Liver (tissue), 3 donors: ENCODE data around the gene LRRC63.

Experiments
- GABPA ChIP-seq, 2 donors: IDR thresholded peaks in 1 of 2; conservative IDR thresholded peaks in 1 of 2; 2 replicates each; pipeline ENCODE4 v1.6.1; 2016; ENCODE audit warnings: antibody characterized with exemption in 2 of 2, mild to moderate bottlenecking in 1 of 2, moderate library complexity in 1 of 2
- HNF4A ChIP-seq, 2 donors: conservative IDR thresholded peaks; 2 replicates each; pipeline ENCODE4 v1.6.1; 2016; ENCODE audit warnings: antibody characterized with exemption in 2 of 2, mild to moderate bottlenecking in 2 of 2
- HNF4G ChIP-seq: IDR thresholded peaks from 2 replicates; pipeline ENCODE4 v1.6.1; 2016; ENCODE audit warnings: antibody characterized with exemption
- JUND ChIP-seq, 2 donors: IDR thresholded peaks; 2 replicates each; pipeline ENCODE4 v1.6.1; 2016; ENCODE audit warnings: antibody characterized with exemption in 2 of 2
- NR2F2 ChIP-seq: IDR thresholded peaks from 2 replicates; pipeline ENCODE4 v1.6.1; 2016; ENCODE audit warnings: antibody characterized with exemption
- RAD21 ChIP-seq, 2 donors: IDR thresholded peaks; 2 replicates each; pipeline ENCODE4 v1.6.1; 2016; ENCODE audit warnings: antibody characterized with exemption in 2 of 2, mild to moderate bottlenecking in 2 of 2
- SP1 ChIP-seq: IDR thresholded peaks from 2 replicates; pipeline ENCODE4 v1.6.1; 2018; ENCODE audit warnings: antibody characterized with exemption, mild to moderate bottlenecking
- TAF1 ChIP-seq: conservative IDR thresholded peaks from 2 replicates; pipeline ENCODE4 v1.6.1; 2016; ENCODE audit warnings: antibody characterized with exemption, mild to moderate bottlenecking
- YY1 ChIP-seq: IDR thresholded peaks from 2 replicates; pipeline ENCODE4 v1.6.1; 2016; ENCODE audit warnings: antibody characterized with exemption, mild to moderate bottlenecking
- TF ChIP-seq, protein P1 (sequence below): fragments of 150-350 bp; IDR thresholded peaks from 2 replicates; pipeline ENCODE4 v1.5.1; 2017; ENCODE audit warnings: improper control_type of control experiment, low read depth, low read length; ENCODE audit not compliant: missing input control
- TF ChIP-seq, protein P2 (sequence below): IDR thresholded peaks from 2 replicates; pipeline ENCODE4 v1.6.1; 2016; ENCODE audit warnings: antibody characterized with exemption
- TF ChIP-seq, protein P3 (sequence below): IDR thresholded peaks from 2 replicates; pipeline ENCODE4 v1.6.1; 2016; ENCODE audit warnings: antibody characterized with exemption, mild to moderate bottlenecking
- TF ChIP-seq, protein P4 (sequence below): IDR thresholded peaks from 2 replicates; pipeline ENCODE4 v1.6.1; 2016; ENCODE audit warnings: antibody characterized with exemption
- TF ChIP-seq, protein P5 (sequence below): IDR thresholded peaks from 2 replicates; pipeline ENCODE4 v1.6.1; 2016; ENCODE audit warnings: antibody characterized with exemption
- donor health status: healthy.
- donor health status: healthy.

DNA sequence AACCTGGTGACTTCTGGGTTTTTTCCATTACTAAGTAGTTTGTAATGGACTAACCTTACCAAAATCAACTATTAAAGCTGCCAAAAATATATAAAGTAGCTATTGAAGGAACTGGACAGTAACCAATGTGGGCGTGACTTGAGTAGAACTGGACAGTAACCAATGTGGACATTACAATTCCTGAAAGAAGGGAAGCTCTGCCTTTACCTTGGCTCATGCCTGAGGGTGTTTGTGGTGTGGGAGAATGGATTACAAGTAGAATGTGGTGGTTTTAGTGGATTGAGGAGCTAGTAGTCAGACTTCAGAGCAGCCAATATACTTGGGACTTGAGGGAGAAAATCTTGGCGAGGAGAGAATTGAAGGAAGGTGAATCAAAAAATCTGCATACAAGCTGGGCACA, 17.5 kb downstream of the LRRC63 start:
- TF ChIP-seq, protein P1, sequence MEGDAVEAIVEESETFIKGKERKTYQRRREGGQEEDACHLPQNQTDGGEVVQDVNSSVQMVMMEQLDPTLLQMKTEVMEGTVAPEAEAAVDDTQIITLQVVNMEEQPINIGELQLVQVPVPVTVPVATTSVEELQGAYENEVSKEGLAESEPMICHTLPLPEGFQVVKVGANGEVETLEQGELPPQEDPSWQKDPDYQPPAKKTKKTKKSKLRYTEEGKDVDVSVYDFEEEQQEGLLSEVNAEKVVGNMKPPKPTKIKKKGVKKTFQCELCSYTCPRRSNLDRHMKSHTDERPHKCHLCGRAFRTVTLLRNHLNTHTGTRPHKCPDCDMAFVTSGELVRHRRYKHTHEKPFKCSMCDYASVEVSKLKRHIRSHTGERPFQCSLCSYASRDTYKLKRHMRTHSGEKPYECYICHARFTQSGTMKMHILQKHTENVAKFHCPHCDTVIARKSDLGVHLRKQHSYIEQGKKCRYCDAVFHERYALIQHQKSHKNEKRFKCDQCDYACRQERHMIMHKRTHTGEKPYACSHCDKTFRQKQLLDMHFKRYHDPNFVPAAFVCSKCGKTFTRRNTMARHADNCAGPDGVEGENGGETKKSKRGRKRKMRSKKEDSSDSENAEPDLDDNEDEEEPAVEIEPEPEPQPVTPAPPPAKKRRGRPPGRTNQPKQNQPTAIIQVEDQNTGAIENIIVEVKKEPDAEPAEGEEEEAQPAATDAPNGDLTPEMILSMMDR = no peak
- TF ChIP-seq, protein P2, sequence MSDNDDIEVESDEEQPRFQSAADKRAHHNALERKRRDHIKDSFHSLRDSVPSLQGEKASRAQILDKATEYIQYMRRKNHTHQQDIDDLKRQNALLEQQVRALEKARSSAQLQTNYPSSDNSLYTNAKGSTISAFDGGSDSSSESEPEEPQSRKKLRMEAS = no peak
- TF ChIP-seq SP1 (no peak), GABPA (IDR thresholded peaks at IDR 0.05 in 1 of 2, conservative IDR thresholded peaks at IDR 0.05 in 1 of 2) (no peak), NR2F2 (no peak), HNF4G (no peak), TAF1 (no peak), JUND (IDR thresholded peaks at IDR 0.05) (no peak), RAD21 (IDR thresholded peaks at IDR 0.05) (no peak), HNF4A (conservative IDR thresholded peaks at IDR 0.05) (no peak), YY1 (no peak)
- TF ChIP-seq, protein P3, sequence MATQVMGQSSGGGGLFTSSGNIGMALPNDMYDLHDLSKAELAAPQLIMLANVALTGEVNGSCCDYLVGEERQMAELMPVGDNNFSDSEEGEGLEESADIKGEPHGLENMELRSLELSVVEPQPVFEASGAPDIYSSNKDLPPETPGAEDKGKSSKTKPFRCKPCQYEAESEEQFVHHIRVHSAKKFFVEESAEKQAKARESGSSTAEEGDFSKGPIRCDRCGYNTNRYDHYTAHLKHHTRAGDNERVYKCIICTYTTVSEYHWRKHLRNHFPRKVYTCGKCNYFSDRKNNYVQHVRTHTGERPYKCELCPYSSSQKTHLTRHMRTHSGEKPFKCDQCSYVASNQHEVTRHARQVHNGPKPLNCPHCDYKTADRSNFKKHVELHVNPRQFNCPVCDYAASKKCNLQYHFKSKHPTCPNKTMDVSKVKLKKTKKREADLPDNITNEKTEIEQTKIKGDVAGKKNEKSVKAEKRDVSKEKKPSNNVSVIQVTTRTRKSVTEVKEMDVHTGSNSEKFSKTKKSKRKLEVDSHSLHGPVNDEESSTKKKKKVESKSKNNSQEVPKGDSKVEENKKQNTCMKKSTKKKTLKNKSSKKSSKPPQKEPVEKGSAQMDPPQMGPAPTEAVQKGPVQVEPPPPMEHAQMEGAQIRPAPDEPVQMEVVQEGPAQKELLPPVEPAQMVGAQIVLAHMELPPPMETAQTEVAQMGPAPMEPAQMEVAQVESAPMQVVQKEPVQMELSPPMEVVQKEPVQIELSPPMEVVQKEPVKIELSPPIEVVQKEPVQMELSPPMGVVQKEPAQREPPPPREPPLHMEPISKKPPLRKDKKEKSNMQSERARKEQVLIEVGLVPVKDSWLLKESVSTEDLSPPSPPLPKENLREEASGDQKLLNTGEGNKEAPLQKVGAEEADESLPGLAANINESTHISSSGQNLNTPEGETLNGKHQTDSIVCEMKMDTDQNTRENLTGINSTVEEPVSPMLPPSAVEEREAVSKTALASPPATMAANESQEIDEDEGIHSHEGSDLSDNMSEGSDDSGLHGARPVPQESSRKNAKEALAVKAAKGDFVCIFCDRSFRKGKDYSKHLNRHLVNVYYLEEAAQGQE = no peak
- TF ChIP-seq, protein P4, sequence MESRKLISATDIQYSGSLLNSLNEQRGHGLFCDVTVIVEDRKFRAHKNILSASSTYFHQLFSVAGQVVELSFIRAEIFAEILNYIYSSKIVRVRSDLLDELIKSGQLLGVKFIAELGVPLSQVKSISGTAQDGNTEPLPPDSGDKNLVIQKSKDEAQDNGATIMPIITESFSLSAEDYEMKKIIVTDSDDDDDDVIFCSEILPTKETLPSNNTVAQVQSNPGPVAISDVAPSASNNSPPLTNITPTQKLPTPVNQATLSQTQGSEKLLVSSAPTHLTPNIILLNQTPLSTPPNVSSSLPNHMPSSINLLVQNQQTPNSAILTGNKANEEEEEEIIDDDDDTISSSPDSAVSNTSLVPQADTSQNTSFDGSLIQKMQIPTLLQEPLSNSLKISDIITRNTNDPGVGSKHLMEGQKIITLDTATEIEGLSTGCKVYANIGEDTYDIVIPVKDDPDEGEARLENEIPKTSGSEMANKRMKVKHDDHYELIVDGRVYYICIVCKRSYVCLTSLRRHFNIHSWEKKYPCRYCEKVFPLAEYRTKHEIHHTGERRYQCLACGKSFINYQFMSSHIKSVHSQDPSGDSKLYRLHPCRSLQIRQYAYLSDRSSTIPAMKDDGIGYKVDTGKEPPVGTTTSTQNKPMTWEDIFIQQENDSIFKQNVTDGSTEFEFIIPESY = no peak
- TF ChIP-seq, protein P5, sequence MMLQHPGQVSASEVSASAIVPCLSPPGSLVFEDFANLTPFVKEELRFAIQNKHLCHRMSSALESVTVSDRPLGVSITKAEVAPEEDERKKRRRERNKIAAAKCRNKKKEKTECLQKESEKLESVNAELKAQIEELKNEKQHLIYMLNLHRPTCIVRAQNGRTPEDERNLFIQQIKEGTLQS = no peak
